ENCODE results near the gene PDZRN3.

PDZRN3 gene

DNA sequence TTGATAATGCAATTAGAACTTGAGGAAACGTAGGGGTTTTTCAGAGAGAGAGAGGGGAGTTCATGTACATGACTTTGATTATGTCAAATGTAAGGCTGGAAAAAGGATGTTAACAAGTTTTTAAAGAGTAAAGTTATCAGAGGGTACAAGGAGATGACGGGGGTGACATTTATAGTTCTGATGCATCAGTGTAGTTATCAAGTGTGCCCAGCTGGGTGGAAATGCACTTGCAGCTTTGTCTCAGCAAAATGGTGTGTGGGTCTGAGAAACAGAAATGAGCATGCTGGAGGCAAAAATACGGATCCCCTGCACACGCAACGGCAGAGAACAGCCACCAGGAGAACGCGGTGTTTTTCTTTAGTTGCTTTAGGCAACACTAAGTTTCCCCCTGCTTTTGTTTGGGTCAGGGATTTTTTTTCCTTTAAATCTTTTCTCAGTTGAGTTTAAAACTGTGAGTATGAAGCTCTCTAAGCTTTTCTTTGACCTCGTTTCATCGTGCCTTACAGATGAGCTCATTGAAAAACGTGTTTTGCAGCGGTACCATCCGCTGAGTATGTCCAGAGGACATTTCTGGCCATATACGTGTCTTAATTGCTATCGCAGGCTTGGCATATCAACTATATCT is 205.4 kb downstream of the PDZRN3 start:
- Mint-ChIP-seq H3K27ac (peak overlapping the region; percentile 22 to 58 (median 55)), H3K4me3 (peak overlapping the region in 1 of 3 experiments; percentile 6)

DNA sequence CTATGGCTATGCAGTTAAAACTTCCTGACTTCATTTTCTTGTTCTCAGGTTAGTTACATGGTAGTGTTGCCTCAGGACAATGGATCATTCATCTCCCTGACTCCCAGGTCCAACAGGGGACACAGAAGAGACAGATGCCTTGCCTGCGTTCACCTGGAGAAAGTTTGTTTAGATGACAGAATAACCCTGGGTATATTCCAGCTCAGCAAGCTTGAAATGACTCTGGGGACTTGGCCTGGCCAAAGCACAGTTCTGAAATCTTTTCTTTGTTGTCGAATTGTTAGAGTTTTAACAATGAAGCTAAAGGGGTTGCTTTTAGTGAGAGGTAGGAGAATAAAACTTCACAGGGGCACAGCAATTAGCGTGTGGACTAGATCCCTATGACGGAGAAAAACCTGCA is 206.1 kb downstream of the PDZRN3 start:
- TF ChIP-seq, protein P1, sequence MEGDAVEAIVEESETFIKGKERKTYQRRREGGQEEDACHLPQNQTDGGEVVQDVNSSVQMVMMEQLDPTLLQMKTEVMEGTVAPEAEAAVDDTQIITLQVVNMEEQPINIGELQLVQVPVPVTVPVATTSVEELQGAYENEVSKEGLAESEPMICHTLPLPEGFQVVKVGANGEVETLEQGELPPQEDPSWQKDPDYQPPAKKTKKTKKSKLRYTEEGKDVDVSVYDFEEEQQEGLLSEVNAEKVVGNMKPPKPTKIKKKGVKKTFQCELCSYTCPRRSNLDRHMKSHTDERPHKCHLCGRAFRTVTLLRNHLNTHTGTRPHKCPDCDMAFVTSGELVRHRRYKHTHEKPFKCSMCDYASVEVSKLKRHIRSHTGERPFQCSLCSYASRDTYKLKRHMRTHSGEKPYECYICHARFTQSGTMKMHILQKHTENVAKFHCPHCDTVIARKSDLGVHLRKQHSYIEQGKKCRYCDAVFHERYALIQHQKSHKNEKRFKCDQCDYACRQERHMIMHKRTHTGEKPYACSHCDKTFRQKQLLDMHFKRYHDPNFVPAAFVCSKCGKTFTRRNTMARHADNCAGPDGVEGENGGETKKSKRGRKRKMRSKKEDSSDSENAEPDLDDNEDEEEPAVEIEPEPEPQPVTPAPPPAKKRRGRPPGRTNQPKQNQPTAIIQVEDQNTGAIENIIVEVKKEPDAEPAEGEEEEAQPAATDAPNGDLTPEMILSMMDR (IDR thresholded peaks at IDR 0.05; ENCODE audit: unreplicated experiment in 3 of 3) = no peak
- peak overlapping the region; percentile 22 to 58 (median 55) for H3K27ac Mint-ChIP-seq
- peaks cover 54% of the 10 kb centered on the region for H3K4me1 Mint-ChIP-seq
- H3K36me3 Mint-ChIP-seq (ENCODE audit: low read depth) = peaks cover 16% of the 10 kb centered on the region
- no peaks in the 10 kb centered on the region for H3K27me3 Mint-ChIP-seq (ENCODE audit: low read depth)
- H3K4me3 Mint-ChIP-seq = peak overlapping the region in 1 of 3 experiments; percentile 6
- H3K9me3 Mint-ChIP-seq = no peaks in the 10 kb centered on the region

More for the DNA sequence above, 205.4 kb downstream of the PDZRN3 start:
- no peaks in the 10 kb centered on the region for H3K9me3 Mint-ChIP-seq
- peaks cover 54% of the 10 kb centered on the region for H3K4me1 Mint-ChIP-seq
- peaks cover 16% of the 10 kb centered on the region for H3K36me3 Mint-ChIP-seq (ENCODE audit: low read depth)
- H3K27me3 Mint-ChIP-seq (ENCODE audit: low read depth) = no peaks in the 10 kb centered on the region
- TF ChIP-seq, protein P1 (IDR thresholded peaks at IDR 0.05; ENCODE audit: unreplicated experiment in 3 of 3) = peak; percentile 27 to 39 (median 31)

DNA sequence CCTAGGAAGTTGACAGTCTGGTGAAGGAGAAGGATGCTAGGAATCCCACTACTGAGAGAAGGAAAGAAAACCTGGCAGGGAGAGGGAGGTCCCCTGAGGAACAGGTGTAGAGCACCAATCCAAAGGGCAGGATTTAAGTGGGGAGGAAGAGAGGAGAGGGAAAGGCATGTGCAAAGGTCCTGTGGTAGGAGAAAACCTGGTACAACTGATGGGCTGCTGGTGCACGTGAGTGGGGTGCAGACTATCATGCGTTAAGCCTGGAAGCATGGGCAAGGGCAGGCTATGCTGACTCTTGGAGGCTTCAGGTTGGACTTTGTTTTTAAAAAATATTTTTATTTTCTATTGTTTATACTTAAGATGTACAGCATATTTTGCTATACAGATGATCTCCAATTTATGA is 209.6 kb downstream of the PDZRN3 start:
- Mint-ChIP-seq H3K27me3 (ENCODE audit: low read depth) (no peaks in the 10 kb centered on the region), H3K4me3 (no peak overlapping the region), H3K4me1 (peaks cover 47% of the 10 kb centered on the region), H3K36me3 (ENCODE audit: low read depth) (peaks cover 8% of the 10 kb centered on the region), H3K27ac (no peak overlapping the region), H3K9me3 (no peaks in the 10 kb centered on the region)
- TF ChIP-seq, protein P1 (IDR thresholded peaks at IDR 0.05; ENCODE audit: unreplicated experiment in 3 of 3) = no peak

DNA sequence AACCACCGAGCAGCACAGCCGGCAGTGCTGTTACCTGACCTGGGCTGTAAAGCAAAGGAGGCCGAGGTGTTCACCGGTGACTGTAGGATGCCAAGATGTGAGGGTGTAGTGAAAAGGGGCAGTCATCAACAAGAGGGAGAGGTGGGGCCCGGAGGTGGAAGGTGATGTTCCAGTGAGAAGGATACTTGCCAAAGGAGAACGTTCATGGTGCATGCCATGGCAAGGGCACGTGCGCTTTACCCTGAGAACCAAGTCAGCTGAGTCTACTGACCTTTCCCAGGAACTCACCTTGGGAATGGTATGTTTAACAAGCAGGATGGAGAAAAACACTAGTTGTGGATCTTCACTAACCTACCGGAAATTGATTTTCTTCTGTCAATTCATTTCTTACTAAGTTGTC is 211.1 kb downstream of the PDZRN3 start:
- TF ChIP-seq, protein P1 (IDR thresholded peaks at IDR 0.05; ENCODE audit: unreplicated experiment in 3 of 3) = no peak
- H3K36me3 Mint-ChIP-seq (ENCODE audit: low read depth) = peaks cover 8% of the 10 kb centered on the region
- H3K9me3 Mint-ChIP-seq = no peaks in the 10 kb centered on the region
- H3K4me3 Mint-ChIP-seq = no peak overlapping the region
- peaks cover 52% of the 10 kb centered on the region for H3K4me1 Mint-ChIP-seq
- H3K27ac Mint-ChIP-seq = no peak overlapping the region
- no peaks in the 10 kb centered on the region for H3K27me3 Mint-ChIP-seq (ENCODE audit: low read depth)

DNA sequence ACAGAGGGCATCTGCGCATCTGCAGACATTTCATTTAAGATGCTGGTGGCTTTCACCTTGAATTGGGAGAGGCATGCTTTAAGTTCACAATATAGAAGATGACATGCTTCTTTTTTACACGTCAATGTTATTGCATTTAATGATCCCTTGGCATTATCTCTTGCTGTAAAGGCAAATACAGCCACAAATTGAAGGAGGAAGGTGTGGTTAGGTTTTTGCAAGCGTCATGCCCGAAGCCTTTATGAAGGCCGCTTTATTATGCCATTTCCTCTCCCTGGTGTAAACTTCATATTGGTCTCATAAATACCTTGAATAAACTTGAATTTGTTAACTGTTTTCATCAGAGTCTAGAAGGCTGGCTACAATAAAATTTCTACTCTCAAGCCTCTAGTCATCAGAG is 212.7 kb downstream of the PDZRN3 start:
- TF ChIP-seq, protein P1 (IDR thresholded peaks at IDR 0.05; ENCODE audit: unreplicated experiment in 3 of 3) = no peak
- no peak overlapping the region for H3K27ac Mint-ChIP-seq
- no peak overlapping the region for H3K4me3 Mint-ChIP-seq
- peaks cover 52% of the 10 kb centered on the region for H3K4me1 Mint-ChIP-seq
- H3K9me3 Mint-ChIP-seq = no peaks in the 10 kb centered on the region
- peaks cover 8% of the 10 kb centered on the region for H3K36me3 Mint-ChIP-seq (ENCODE audit: low read depth)
- no peaks in the 10 kb centered on the region for H3K27me3 Mint-ChIP-seq (ENCODE audit: low read depth)

DNA sequence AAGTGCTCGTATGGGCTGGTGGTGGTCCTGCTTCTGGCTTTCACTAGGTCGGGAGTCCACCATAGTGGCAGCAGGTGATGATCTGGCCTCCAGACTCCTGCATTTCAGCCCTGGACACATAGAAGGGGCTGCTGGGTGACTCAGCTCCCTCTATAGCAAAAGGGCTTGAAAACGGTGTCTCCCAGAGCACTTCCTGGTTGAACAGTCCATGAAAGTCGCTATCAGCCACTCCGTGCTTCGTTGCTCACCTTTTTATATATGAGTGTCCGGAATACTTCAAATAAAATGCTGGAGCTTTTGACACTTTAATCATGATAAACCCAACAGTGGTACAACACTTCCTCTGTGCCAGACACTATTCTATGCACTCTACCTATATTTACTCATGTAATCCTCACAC is 213.2 kb downstream of the PDZRN3 start:
- peaks cover 8% of the 10 kb centered on the region for H3K36me3 Mint-ChIP-seq (ENCODE audit: low read depth)
- no peaks in the 10 kb centered on the region for H3K27me3 Mint-ChIP-seq (ENCODE audit: low read depth)
- H3K9me3 Mint-ChIP-seq = no peaks in the 10 kb centered on the region
- H3K27ac Mint-ChIP-seq = no peak overlapping the region
- TF ChIP-seq, protein P1 (IDR thresholded peaks at IDR 0.05; ENCODE audit: unreplicated experiment in 3 of 3) = no peak
- H3K4me1 Mint-ChIP-seq = peaks cover 56% of the 10 kb centered on the region
- no peak overlapping the region for H3K4me3 Mint-ChIP-seq
